ENCODE measurements around the gene STX11. TPM values are rescaled to one million over a fixed set of nuclear protein-coding genes. Genes with fewer than 3 reads are reported as not detected.

The STX11 gene
- polyA plus RNA-seq, 1 donor from 2014 or later, result not detected

GRCh38 chr6:144161975-144162374, 11.7 kb downstream of the STX11 start:
- Histone ChIP-seq H4K20me1 (ENCODE audit: insufficient read depth) (no peaks in the 10 kb centered on the region), H3K36me3 (ENCODE audit: insufficient read depth, low read length) (no peaks in the 10 kb centered on the region), H3K9me2 (ENCODE audit: insufficient read depth, low read length) (no peaks in the 10 kb centered on the region), H3K4me2 (ENCODE audit: low read length) (no peak overlapping the region), H3F3A (ENCODE audit: insufficient read depth, low read length, poor library complexity, severe bottlenecking) (no peaks in the 10 kb centered on the region), H3K9me3 (ENCODE audit: low read length) (no peaks in the 10 kb centered on the region), H2AFZ (ENCODE audit: low read depth, low read length) (no peak overlapping the region), H3K79me2 (replicated peaks; ENCODE audit: insufficient read depth, low read length) (no peaks in the 10 kb centered on the region), H3K4me3 (ENCODE audit: low read length) (no peak overlapping the region), H3K9ac (ENCODE audit: low read length) (no peak overlapping the region), H3K27me3 (ENCODE audit: insufficient read depth, low read depth, low read length) (no peaks in the 10 kb centered on the region), H3K27ac (ENCODE audit: low read length) (no peak overlapping the region)
- no peak for TF ChIP-seq REST (IDR thresholded peaks at IDR 0.05; ENCODE audit: borderline replicate concordance)
- TF ChIP-seq MXI1 (conservative IDR thresholded peaks at IDR 0.05; ENCODE audit: poor library complexity, severe bottlenecking), result no peak
- no peak for TF ChIP-seq TAF1 (IDR thresholded peaks at IDR 0.05; ENCODE audit: low read depth)
- TF ChIP-seq RAD21 (conservative IDR thresholded peaks at IDR 0.05), result no peak
- TF ChIP-seq, protein P1, sequence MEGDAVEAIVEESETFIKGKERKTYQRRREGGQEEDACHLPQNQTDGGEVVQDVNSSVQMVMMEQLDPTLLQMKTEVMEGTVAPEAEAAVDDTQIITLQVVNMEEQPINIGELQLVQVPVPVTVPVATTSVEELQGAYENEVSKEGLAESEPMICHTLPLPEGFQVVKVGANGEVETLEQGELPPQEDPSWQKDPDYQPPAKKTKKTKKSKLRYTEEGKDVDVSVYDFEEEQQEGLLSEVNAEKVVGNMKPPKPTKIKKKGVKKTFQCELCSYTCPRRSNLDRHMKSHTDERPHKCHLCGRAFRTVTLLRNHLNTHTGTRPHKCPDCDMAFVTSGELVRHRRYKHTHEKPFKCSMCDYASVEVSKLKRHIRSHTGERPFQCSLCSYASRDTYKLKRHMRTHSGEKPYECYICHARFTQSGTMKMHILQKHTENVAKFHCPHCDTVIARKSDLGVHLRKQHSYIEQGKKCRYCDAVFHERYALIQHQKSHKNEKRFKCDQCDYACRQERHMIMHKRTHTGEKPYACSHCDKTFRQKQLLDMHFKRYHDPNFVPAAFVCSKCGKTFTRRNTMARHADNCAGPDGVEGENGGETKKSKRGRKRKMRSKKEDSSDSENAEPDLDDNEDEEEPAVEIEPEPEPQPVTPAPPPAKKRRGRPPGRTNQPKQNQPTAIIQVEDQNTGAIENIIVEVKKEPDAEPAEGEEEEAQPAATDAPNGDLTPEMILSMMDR (IDR thresholded peaks at IDR 0.05; ENCODE audit: poor library complexity, severe bottlenecking), result no peak
- no peak for TF ChIP-seq SMC3 (conservative IDR thresholded peaks at IDR 0.05; ENCODE audit: poor library complexity)
- TF ChIP-seq EZH2 (IDR thresholded peaks at IDR 0.05; ENCODE audit: borderline replicate concordance, insufficient read depth, low read length, poor library complexity, severe bottlenecking), result no peak
- no peak for TF ChIP-seq POLR2AphosphoS5 (IDR thresholded peaks at IDR 0.05)

DNA sequence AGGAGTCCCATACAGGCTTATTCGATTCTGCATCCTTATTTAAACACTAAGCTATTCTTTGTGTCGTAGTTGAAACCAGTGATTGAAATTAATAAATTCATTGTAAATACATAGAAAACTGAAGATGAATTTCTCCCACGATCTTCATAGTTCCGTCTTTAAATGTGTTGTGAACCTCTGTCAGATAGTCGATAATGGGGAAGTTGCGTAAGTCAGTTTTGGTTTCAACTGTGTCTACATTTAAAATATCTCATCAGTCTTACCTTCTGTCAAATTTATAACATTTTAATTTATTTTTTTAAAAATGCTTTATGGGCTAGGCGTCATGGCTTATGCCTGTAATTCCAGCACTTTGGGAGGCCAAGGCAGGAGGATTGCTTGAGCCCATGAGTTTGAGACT, 12.7 kb downstream of the STX11 start:
- no peaks in the 10 kb centered on the region for H3K36me3 ChIP-seq (ENCODE audit: insufficient read depth, low read length)
- H2AFZ ChIP-seq (ENCODE audit: low read depth, low read length), result no peak overlapping the region
- H3K79me2 ChIP-seq (replicated peaks; ENCODE audit: insufficient read depth, low read length), result no peaks in the 10 kb centered on the region
- no peaks in the 10 kb centered on the region for H3K9me3 ChIP-seq (ENCODE audit: low read length)
- no peaks in the 10 kb centered on the region for H3F3A ChIP-seq (ENCODE audit: insufficient read depth, low read length, poor library complexity, severe bottlenecking)
- no peak overlapping the region for H3K27ac ChIP-seq (ENCODE audit: low read length)
- TF ChIP-seq EZH2 (IDR thresholded peaks at IDR 0.05; ENCODE audit: borderline replicate concordance, insufficient read depth, low read length, poor library complexity, severe bottlenecking) (no peak), MXI1 (conservative IDR thresholded peaks at IDR 0.05; ENCODE audit: poor library complexity, severe bottlenecking) (no peak), TAF1 (IDR thresholded peaks at IDR 0.05; ENCODE audit: low read depth) (no peak), REST (IDR thresholded peaks at IDR 0.05; ENCODE audit: borderline replicate concordance) (no peak), EP300 (conservative IDR thresholded peaks at IDR 0.05; ENCODE audit: poor library complexity, severe bottlenecking) (no peak), SMC3 (conservative IDR thresholded peaks at IDR 0.05; ENCODE audit: poor library complexity) (no peak), RAD21 (conservative IDR thresholded peaks at IDR 0.05) (no peak), POLR2AphosphoS5 (IDR thresholded peaks at IDR 0.05) (no peak)
- TF ChIP-seq, protein P1 (IDR thresholded peaks at IDR 0.05; ENCODE audit: poor library complexity, severe bottlenecking), result no peak
- H4K20me1 ChIP-seq (ENCODE audit: insufficient read depth), result no peaks in the 10 kb centered on the region
- no peak overlapping the region for H3K9ac ChIP-seq (ENCODE audit: low read length)
- no peak overlapping the region for H3K4me2 ChIP-seq (ENCODE audit: low read length)
- no peak overlapping the region for H3K4me3 ChIP-seq (ENCODE audit: low read length)
- no peaks in the 10 kb centered on the region for H3K9me2 ChIP-seq (ENCODE audit: insufficient read depth, low read length)
- no peaks in the 10 kb centered on the region for H3K27me3 ChIP-seq (ENCODE audit: insufficient read depth, low read depth, low read length)

All from neural cell (in vitro differentiated cells).